Stomach (tissue), 9 donors: Measurements from ENCODE around the gene EHD2. TPM values are rescaled to one million over a fixed set of nuclear protein-coding genes. Genes with fewer than 3 reads are reported as not detected.

Experiments
- DNase-seq, 2 donors: peaks; one replicate each; pipeline versions ENCODE4 v3.0.0 to v3.0.0-alpha.2; 2013 to 2019
- H3K27ac ChIP-seq, 5 donors: fragments of 200-600 bp in 4 of 5; sonication (generic) in 4 of 5; one replicate each; pipeline ENCODE4 v1.5.1; 2013 to 2019; ENCODE audit warnings: mild to moderate bottlenecking in 1 of 5, moderate library complexity in 1 of 5
- H3K27me3 ChIP-seq, 3 donors: fragments of 200-600 bp; sonication (generic); one replicate each; pipeline ENCODE4 v1.5.1; 2017 to 2019; ENCODE audit warnings: mixed run types in 1 of 3
- H3K36me3 ChIP-seq, 4 donors: fragments of 200-600 bp; sonication (generic); 1 replicate in 3 of 4; 2 replicates in 1 of 4; pipeline ENCODE4 v1.5.1; 2016 to 2019
- H3K4me1 ChIP-seq, 4 donors: fragments of 200-600 bp; sonication (generic); one replicate each; pipeline ENCODE4 v1.5.1; 2016 to 2019
- H3K4me3 ChIP-seq, 4 donors: fragments of 200-600 bp; sonication (generic) in 3 of 4; one replicate each; pipeline ENCODE4 v1.5.1; 2016 to 2019; ENCODE audit warnings: mild to moderate bottlenecking in 1 of 4
- H3K9me3 ChIP-seq, 4 donors: fragments of 200-600 bp; sonication (generic); one replicate each; pipeline ENCODE4 v1.5.1; 2016 to 2019
- CTCF ChIP-seq, 7 experiments: fragments of 450-650 bp in 4 of 7; fragments of 200-600 bp in 3 of 7; sonication (generic) in 3 of 7; IDR thresholded peaks; one replicate each; pipeline ENCODE4 v1.5.1; 2016 to 2019; ENCODE audit warnings: antibody characterized with exemption in 7 of 7, control low read depth in 2 of 7, mild to moderate bottlenecking in 1 of 7
- EP300 ChIP-seq: sonication (generic); formaldehyde crosslinking; IDR thresholded peaks from one replicate; pipeline ENCODE4 v1.6.1; 2017; ENCODE audit warnings: antibody characterized with exemption
- POLR2A ChIP-seq, 4 donors: fragments of 450-650 bp; IDR thresholded peaks; one replicate each; pipeline ENCODE4 v1.6.1; 2016; ENCODE audit warnings: antibody characterized with exemption in 4 of 4, control low read depth in 2 of 4, mild to moderate bottlenecking in 1 of 4, moderate library complexity in 1 of 4
- POLR2AphosphoS5 ChIP-seq, 3 donors: sonication (generic); formaldehyde crosslinking; IDR thresholded peaks; one replicate each; pipeline ENCODE4 v1.6.1; 2016; ENCODE audit warnings: antibody characterized with exemption in 3 of 3
- WGBS, 5 donors: extraction: QIAGEN DNeasy Blood & Tissue Kit in 3 of 5; methylation state at CpG; one replicate each; pipeline versions ENCODE4 v1.1.5 to v1.1.7; 2013 to 2018; 5-methylcytosine and 5-hydroxymethylcytosine counted together
- intact Hi-C: fragments of 100-400 bp; cut with DNase I; formaldehyde crosslinking; loops from one replicate; pipeline ENCODE4 v1.15.1; 2023; ENCODE audit warnings: low total_unique reads
- polyA plus RNA-seq, 3 donors: library from polyadenylated mRNA; stranded (reverse); fragments of 200-250 nt; gene quantifications; one replicate each; pipeline ENCODE4 v1.2.3, GENCODE V29; 2013
- total RNA-seq, 5 donors: library from RNA; depleted of rRNA; stranded (reverse); fragments of >200 nt; gene quantifications; one replicate each; pipeline versions ENCODE4 v1.1.0 to v1.2.3, GENCODE V29; 2014 to 2016
- donor health status: healthy with polysubstance abuse.
- donor health status: Bipolar disorder and iron deficiency.
- donor health status: healthy.

The EHD2 gene
- total and polyA plus RNA-seq, 8 donors, result 24.5 to 334 (median 38.5) TPM

- H3K36me3 ChIP-seq, result peaks cover 20 to 76% (median 72%) of the 10 kb centered on the region in 4 donors
- peak overlapping the region in 4 of 5 donors; percentile 37 to 62 (median 50) for H3K27ac ChIP-seq
- no peaks in the 10 kb centered on the region for H3K9me3 ChIP-seq
- H3K27me3 ChIP-seq, result no peaks in the 10 kb centered on the region
- TF ChIP-seq CTCF (IDR thresholded peaks at IDR 0.05) (no peak), POLR2AphosphoS5 (IDR thresholded peaks at IDR 0.05) (peak in 1 of 3 donors; percentile 49)
- peaks cover 0 to 22% (median 16%) of the 10 kb centered on the region in 4 donors for H3K4me1 ChIP-seq
- WGBS, 5 donors, result 28 to 52% (median 35%) methylated on average over 6 of the region's 6 CpGs
- no peak overlapping the region for H3K4me3 ChIP-seq
- intact Hi-C loops, result no loop called here
- peak in 1 of 2 donors; percentile 71 for DNase-seq
Observed at GRCh38 chr19:47682939-47683338, 30.3 kb upstream of the EHD2 start.

GRCh38 chr19:47686679-47687450 lies 26.4 kb upstream of the EHD2 start:
- intact Hi-C loops, result no loop called here
- H3K27ac ChIP-seq, result no peak overlapping the region
- 85 to 92% (median 87%) methylated on average over 7 of the region's 7 CpGs for WGBS, 5 donors
- H3K4me1 ChIP-seq, result peaks cover 0 to 18% (median 12%) of the 10 kb centered on the region in 4 donors
- DNase-seq, result no peak
- no peak overlapping the region for H3K4me3 ChIP-seq
- H3K27me3 ChIP-seq, result no peaks in the 10 kb centered on the region
- peaks cover 0 to 58% (median 51%) of the 10 kb centered on the region in 4 donors for H3K36me3 ChIP-seq
- TF ChIP-seq EP300, result no peak
- TF ChIP-seq POLR2A (IDR thresholded peaks at IDR 0.05), result no peak
- TF ChIP-seq CTCF (IDR thresholded peaks at IDR 0.05), result no peak
- H3K9me3 ChIP-seq, result no peaks in the 10 kb centered on the region

GRCh38 chr19:47687906-47688305 lies 25.3 kb upstream of the EHD2 start:
- no peak for TF ChIP-seq POLR2AphosphoS5 (IDR thresholded peaks at IDR 0.05)
- peaks cover 0 to 9% (median 2%) of the 10 kb centered on the region in 4 donors for H3K4me1 ChIP-seq
- no peak overlapping the region for H3K4me3 ChIP-seq
- peaks cover 0 to 64% (median 55%) of the 10 kb centered on the region in 4 donors for H3K36me3 ChIP-seq
- DNase-seq, result no peak
- H3K27me3 ChIP-seq, result no peaks in the 10 kb centered on the region
- 71 to 84% (median 73%) methylated on average over 7 of the region's 7 CpGs for WGBS, 5 donors
- no peaks in the 10 kb centered on the region for H3K9me3 ChIP-seq
- intact Hi-C loops, result no loop called here
- no peak overlapping the region for H3K27ac ChIP-seq

- Histone ChIP-seq H3K9me3 (no peaks in the 10 kb centered on the region), H3K27me3 (no peaks in the 10 kb centered on the region), H3K27ac (no peak overlapping the region), H3K4me3 (no peak overlapping the region), H3K4me1 (no peaks in the 10 kb centered on the region), H3K36me3 (peaks cover 0 to 66% (median 56%) of the 10 kb centered on the region in 4 donors)
- 78 to 98% (median 96%) methylated on average over 5 of the region's 5 CpGs for WGBS, 5 donors
- intact Hi-C loops, result no loop called here
- no peak for DNase-seq
- no peak for TF ChIP-seq CTCF (IDR thresholded peaks at IDR 0.05)
- TF ChIP-seq POLR2AphosphoS5 (IDR thresholded peaks at IDR 0.05), result no peak
Observed at GRCh38 chr19:47691090-47691489, 22.1 kb upstream of the EHD2 start.

- intact Hi-C loops, result no loop called here
- no peak overlapping the region for H3K27ac ChIP-seq
Observed at GRCh38 chr19:47691782-47692181, 21.4 kb upstream of the EHD2 start.

More at GRCh38 chr19:47691782-47692181, 21.4 kb upstream of the EHD2 start:
- peaks cover 0 to 68% (median 58%) of the 10 kb centered on the region in 4 donors for H3K36me3 ChIP-seq
- no peaks in the 10 kb centered on the region for H3K9me3 ChIP-seq
- no peak for DNase-seq
- no peak overlapping the region for H3K4me3 ChIP-seq
- WGBS, 5 donors, result 54 to 98% (median 79%) methylated on average over 7 of the region's 7 CpGs
- TF ChIP-seq POLR2AphosphoS5 (IDR thresholded peaks at IDR 0.05), result no peak
- no peak for TF ChIP-seq EP300
- TF ChIP-seq POLR2A (IDR thresholded peaks at IDR 0.05), result no peak
- TF ChIP-seq CTCF (IDR thresholded peaks at IDR 0.05), result no peak
- H3K4me1 ChIP-seq, result no peaks in the 10 kb centered on the region
- H3K27me3 ChIP-seq, result no peaks in the 10 kb centered on the region
